SJCRH30 (cell line): Measurements from ENCODE around the gene ZSCAN4. TPM values are rescaled to one million over a fixed set of nuclear protein-coding genes. Genes with fewer than 3 reads are reported as not detected.
A peak's percentile ranks its signal among the peaks of the same experiment; 100 is the strongest.

Experiments used
- DNase-seq, 2 experiments: peaks; one replicate each; pipeline ENCODE4 v3.0.0-alpha.2; 2015 to 2020
- H3K27ac ChIP-seq: fragments of 250-450 bp; sonication (Bioruptor Pico); 2 replicates; pipeline ENCODE4 v1.5.1; 2020; ENCODE audit warnings: mild to moderate bottlenecking, moderate library complexity
- H3K27me3 ChIP-seq: fragments of 250-450 bp; sonication (Bioruptor Pico); 2 replicates; pipeline ENCODE4 v1.5.1; 2020; ENCODE audit warnings: mild to moderate bottlenecking, moderate library complexity
- H3K36me3 ChIP-seq: fragments of 250-450 bp; sonication (Bioruptor Pico); 2 replicates; pipeline ENCODE4 v1.5.1; 2020; ENCODE audit warnings: mild to moderate bottlenecking, moderate library complexity
- H3K4me1 ChIP-seq: fragments of 250-450 bp; sonication (Bioruptor Pico); 2 replicates; pipeline ENCODE4 v1.5.1; 2020; ENCODE audit warnings: mild to moderate bottlenecking, moderate library complexity
- H3K4me3 ChIP-seq: fragments of 250-450 bp; sonication (Bioruptor Pico); 2 replicates; pipeline ENCODE4 v1.5.1; 2020; ENCODE audit warnings: mild to moderate bottlenecking, moderate library complexity
- H3K9me3 ChIP-seq: fragments of 250-450 bp; sonication (Bioruptor Pico); replicated peaks from 2 replicates; pipeline ENCODE4 v1.5.1; 2020; ENCODE audit warnings: mild to moderate bottlenecking, moderate library complexity
- total RNA-seq: library from RNA; depleted of rRNA; stranded (reverse); fragments of >200 nt; shearing (Covaris generic); gene quantifications from 2 replicates; pipeline ENCODE4 v1.2.3, GENCODE V29; 2014; rRNA removed

Gene ZSCAN4, protein sequence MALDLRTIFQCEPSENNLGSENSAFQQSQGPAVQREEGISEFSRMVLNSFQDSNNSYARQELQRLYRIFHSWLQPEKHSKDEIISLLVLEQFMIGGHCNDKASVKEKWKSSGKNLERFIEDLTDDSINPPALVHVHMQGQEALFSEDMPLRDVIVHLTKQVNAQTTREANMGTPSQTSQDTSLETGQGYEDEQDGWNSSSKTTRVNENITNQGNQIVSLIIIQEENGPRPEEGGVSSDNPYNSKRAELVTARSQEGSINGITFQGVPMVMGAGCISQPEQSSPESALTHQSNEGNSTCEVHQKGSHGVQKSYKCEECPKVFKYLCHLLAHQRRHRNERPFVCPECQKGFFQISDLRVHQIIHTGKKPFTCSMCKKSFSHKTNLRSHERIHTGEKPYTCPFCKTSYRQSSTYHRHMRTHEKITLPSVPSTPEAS
- not detected in 2 replicates for total RNA-seq

DNA sequence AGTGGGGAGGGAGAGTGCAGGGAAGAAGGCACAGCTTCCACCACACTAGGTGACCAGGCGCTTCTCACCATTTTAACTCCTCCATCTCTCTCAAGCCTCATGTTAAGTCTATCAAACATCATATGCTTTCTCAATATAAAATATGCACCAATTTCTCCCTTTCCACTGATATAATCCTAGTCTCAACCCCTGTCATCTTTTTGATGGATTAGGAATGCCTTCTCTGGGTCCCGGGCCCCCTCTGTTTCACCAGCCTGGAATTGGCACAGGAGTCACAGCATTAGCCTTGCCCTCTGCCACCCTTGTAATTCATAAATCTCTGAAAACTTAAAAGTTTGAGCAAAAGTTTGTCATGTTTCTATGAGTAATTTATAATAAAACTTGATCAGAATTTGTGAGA, at the start of gene ZSCAN4:
TSS of gene ZSCAN4 (plus strand) at position 301 of the 400 bp plus-strand sequence. CDS start 7,211 bp downstream, outside the sequence.
- no peak for DNase-seq
- Histone ChIP-seq H3K27ac (no peak within 1 kb of the TSS), H3K4me1 (peaks cover 5% of the 10 kb centered on the region; the same call in 1 of the 2 replicates)

DNA sequence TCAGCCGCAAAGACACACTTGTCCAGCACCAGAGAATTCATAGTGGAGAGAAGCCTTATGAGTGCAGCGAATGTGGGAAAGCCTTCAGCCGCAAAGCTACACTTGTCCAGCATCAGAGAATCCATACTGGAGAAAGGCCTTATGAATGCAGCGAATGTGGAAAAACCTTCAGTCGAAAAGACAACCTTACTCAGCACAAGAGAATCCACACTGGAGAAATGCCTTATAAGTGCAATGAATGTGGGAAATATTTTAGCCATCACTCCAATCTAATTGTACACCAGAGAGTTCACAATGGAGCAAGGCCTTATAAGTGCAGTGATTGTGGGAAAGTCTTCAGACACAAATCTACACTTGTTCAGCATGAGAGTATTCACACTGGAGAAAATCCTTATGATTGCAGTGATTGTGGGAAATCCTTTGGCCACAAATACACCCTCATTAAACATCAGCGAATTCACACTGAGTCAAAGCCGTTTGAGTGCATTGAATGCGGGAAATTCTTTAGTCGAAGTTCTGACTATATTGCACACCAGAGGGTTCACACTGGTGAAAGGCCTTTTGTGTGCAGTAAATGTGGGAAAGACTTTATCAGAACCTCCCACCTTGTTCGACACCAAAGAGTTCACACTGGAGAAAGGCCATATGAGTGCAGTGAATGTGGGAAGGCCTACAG, 47.9 kb upstream of the ZSCAN4 start:
- Histone ChIP-seq H3K4me3 (no peak overlapping the region), H3K27ac (no peak overlapping the region), H3K36me3 (peaks cover 93% of the 10 kb centered on the region), H3K9me3 (peaks cover 60% of the 10 kb centered on the region), H3K4me1 (no peaks in the 10 kb centered on the region), H3K27me3 (no peaks in the 10 kb centered on the region)
- DNase-seq: peak in 1 of 2 experiments; percentile 24

More for the DNA sequence above, at the start of gene ZSCAN4:
- no peaks in the 10 kb centered on the region for H3K27me3 ChIP-seq
- no peak within 1 kb of the TSS for H3K4me3 ChIP-seq
- no peaks in the 10 kb centered on the region for H3K9me3 ChIP-seq
- no peaks in the 10 kb centered on the region for H3K36me3 ChIP-seq

DNA sequence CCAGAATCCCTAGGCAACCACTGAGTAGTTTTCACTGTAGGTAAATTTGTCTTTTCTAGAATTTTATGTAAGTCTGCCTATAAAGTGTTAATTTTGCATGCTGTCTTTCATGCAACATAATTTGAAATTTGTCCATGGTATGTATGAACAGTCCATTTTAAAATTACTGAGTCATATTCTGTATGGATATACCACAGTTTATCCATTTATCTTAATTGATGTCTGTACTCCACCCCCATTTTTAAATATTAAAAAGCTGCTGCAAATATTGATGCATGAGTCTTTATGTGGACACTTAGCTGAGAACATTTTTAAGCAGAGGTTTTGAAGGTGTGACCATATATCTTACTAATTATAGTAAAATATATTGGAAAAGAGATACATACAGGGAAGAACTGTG, 45.6 kb upstream of the ZSCAN4 start:
- no peak for DNase-seq

DNA sequence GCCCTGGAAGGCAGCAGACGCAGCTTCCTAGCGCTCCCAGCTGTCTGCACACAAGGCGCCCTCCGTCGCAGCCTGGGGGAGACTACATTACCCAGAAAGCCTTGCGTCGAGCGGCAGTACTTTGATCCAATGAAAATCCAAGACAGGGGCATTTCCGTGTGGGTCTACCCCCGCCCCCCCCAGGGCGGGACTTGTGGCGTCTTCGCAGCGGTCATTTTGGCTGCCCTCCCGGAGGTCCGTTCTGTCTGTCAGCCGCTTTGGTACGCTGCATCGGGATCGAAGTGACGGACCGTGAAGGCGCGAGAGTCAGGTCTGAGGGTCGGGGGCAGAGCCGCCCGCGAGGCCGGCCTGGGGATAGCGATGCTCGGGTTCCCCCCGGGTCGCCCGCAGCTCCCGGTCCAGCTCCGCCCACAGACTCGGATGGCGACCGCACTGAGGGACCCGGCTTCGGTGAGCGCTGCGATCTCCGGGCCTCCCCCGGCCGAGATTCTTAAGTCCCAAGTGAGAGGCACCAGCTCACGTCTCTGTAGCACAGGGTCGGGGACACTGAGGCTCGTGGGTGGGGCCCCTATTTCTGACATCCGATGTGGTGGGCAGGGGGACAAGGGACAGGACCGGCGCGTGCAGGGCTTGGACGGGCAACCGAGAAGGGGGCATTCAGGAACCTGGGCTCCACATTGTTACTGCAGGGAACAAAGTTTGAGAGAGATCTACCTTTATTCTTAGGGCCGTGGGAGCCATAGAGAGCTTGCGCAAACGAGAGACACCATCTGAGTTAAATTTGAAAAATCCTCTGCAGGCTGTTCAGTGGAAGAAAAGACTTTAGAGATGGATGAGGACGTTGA, 35.5 kb upstream of the ZSCAN4 start, which contains the start of gene ZNF211:
TSS of gene ZNF211 (plus strand) at position 182 of the 845 bp plus-strand sequence. CDS start at position 361, 179 bp downstream.
- H3K9me3 ChIP-seq: peaks cover 12% of the 10 kb centered on the region
- H3K27ac ChIP-seq: peak within 1 kb of the TSS; percentile 32
- H3K4me1 ChIP-seq: no peaks in the 10 kb centered on the region
- no peaks in the 10 kb centered on the region for H3K27me3 ChIP-seq
- peaks cover 30% of the 10 kb centered on the region for H3K36me3 ChIP-seq
- peak within 1 kb of the TSS; percentile 77 for H3K4me3 ChIP-seq
- peak; percentile 93 to 96 for DNase-seq

More for the DNA sequence above, 45.6 kb upstream of the ZSCAN4 start:
- H3K27ac ChIP-seq: no peak overlapping the region
- H3K9me3 ChIP-seq: peaks cover 42% of the 10 kb centered on the region
- H3K4me1 ChIP-seq: no peaks in the 10 kb centered on the region
- H3K27me3 ChIP-seq: no peaks in the 10 kb centered on the region
- H3K36me3 ChIP-seq: peaks cover 70% of the 10 kb centered on the region
- no peak overlapping the region for H3K4me3 ChIP-seq

DNA sequence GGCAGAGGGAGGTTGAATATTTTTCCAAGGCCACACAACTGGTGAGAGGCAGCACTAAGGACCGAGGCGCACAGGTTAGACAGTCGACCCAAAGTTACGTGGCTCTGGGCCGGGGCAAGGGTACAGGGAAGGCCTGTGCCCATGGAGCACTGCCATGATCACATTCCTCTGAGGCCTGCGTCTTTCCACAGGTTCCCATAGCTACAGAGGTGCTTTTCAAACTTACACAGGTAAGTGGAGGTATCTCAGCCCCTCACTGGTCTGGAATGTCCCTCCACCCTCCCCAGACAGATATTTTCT, 35.0 kb upstream of the ZSCAN4 start:
- Histone ChIP-seq H3K4me3 (peak overlapping the region; percentile 77), H3K9me3 (peaks cover 17% of the 10 kb centered on the region), H3K27ac (no peak overlapping the region), H3K4me1 (no peaks in the 10 kb centered on the region), H3K36me3 (peaks cover 33% of the 10 kb centered on the region), H3K27me3 (no peaks in the 10 kb centered on the region)
- DNase-seq: no peak

DNA sequence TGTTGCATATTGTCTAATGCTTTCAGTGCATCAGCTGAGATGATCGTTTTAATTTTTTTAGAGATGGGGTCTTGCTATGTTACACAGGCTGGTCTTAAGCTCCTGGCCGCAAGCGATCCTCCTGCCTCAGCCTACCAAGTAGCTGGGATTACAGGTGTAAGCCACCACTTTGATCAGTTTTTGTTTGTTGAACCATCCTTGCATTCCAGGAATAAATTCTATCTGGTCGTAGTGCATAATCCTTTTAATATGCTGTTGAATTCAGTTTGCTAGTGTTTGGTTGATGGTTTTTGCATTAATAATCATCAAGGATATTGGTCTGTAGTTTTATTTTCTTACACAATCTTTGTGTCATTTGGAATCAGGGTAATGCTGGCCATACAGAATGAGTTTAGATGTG, 31.4 kb upstream of the ZSCAN4 start:
- Histone ChIP-seq H3K36me3 (peaks cover 66% of the 10 kb centered on the region), H3K9me3 (peaks cover 31% of the 10 kb centered on the region), H3K27me3 (no peaks in the 10 kb centered on the region), H3K4me1 (no peaks in the 10 kb centered on the region), H3K27ac (no peak overlapping the region), H3K4me3 (no peak overlapping the region)
- no peak for DNase-seq

DNA sequence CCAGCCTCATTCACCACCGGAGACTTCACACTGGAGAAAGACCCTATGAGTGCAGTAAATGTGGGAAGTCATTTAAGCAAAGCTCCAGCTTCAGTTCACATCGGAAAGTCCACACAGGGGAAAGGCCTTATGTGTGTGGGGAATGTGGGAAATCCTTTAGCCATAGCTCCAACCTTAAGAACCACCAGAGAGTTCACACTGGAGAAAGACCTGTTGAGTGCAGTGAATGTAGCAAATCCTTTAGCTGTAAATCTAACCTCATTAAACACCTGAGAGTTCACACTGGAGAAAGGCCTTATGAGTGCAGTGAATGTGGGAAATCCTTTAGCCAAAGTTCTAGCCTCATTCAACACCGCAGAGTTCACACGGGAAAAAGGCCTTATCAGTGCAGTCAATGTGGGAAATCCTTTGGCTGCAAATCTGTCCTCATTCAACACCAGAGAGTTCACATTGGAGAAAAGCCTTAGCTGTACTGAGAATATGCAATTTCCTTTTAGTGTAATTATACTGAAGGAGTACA, 27.0 kb upstream of the ZSCAN4 start:
- H3K4me3 ChIP-seq: no peak overlapping the region
- H3K27ac ChIP-seq: no peak overlapping the region
- peaks cover 29% of the 10 kb centered on the region for H3K9me3 ChIP-seq
- H3K4me1 ChIP-seq: no peaks in the 10 kb centered on the region
- peaks cover 61% of the 10 kb centered on the region for H3K36me3 ChIP-seq
- DNase-seq: no peak
- no peaks in the 10 kb centered on the region for H3K27me3 ChIP-seq

DNA sequence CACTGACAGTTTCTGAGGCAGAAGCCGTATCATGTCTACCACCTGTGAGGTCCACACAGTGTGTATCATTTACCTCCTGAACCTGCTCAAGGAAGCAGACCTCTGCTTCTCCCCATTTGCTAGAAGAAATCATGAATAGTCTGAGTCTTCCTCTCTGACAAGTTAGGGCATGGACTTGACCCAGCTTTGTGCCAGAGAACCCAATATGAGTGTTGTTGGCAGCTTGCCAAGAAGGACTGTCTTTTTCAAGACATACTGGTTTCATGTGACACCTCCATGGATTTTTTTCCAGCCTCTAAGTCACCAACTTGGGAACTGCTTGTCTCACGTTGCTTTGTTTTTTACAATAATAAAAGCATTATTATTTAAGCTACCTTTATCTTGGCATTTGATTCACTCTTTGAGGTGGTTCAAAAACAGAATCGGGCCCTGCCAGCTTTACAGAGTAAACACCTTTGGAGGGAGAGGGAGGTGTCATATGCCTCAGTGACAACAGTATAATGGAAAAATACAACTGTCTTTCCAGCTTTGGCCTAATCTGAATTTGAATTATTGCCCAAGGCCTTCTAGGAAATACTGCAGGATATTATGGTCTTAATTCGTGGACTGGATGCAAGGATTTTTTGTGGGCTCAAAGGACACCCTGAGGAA, 26.2 kb upstream of the ZSCAN4 start:
- no peak overlapping the region for H3K4me3 ChIP-seq
- no peaks in the 10 kb centered on the region for H3K27me3 ChIP-seq
- no peaks in the 10 kb centered on the region for H3K4me1 ChIP-seq
- peak in 1 of 2 experiments; percentile 32 for DNase-seq
- H3K9me3 ChIP-seq: peaks cover 24% of the 10 kb centered on the region
- H3K36me3 ChIP-seq: peaks cover 53% of the 10 kb centered on the region
- no peak overlapping the region for H3K27ac ChIP-seq

DNA sequence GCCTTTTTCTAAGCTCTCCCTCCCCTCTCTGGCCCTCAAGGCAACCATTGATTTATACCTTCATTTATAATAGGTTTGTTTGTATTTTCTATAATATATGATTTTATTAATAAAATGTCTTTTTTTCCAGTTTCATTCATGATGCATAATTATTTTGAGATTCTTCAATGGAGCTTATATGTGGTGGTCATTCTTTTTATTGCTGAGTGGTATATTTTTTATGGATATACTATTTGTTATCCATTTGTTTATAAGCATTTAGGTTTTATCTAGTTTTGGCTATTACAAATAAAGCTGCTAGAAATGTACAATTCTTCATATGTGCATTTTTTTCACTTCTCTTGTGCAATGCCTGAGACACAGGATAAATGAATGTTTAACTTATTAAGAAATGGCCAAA, 25.0 kb upstream of the ZSCAN4 start:
- Histone ChIP-seq H3K27me3 (no peaks in the 10 kb centered on the region), H3K4me1 (no peaks in the 10 kb centered on the region), H3K9me3 (peaks cover 18% of the 10 kb centered on the region), H3K4me3 (no peak overlapping the region), H3K36me3 (peaks cover 49% of the 10 kb centered on the region), H3K27ac (no peak overlapping the region)
- no peak for DNase-seq

DNA sequence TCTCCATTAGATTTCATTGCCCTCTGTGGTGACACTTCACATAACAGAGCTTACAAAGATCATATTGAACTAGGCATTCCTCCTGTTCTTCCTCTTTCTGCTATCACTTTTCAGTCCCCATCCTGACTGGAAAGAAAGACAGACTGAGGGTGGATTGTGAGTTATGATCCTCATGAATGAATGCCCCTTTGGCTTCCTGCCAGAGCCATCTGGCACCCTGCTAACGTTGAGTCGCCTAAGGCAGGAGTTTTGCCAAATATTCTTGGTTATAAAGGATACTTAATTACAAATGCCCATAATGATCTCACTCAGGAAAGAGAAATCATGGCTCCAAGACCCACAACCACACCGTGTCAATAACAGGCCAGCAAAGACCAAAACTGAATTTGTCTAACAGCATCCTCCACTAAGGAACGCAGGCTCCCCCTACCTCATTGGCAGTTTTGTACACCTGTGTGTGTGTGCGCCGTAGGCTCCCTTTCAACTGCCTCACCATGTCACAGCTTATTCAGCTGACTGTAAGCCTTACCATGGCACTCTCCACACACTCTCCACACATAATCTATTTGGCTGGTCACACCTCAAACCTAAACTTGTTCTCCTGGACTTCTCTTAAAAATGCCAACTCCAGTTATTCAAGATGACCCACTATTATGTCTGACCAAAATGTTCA, 20.3 kb upstream of the ZSCAN4 start:
- DNase-seq: peak in 1 of 2 experiments; percentile 19
- Histone ChIP-seq H3K4me3 (no peak overlapping the region), H3K36me3 (peaks cover 5% of the 10 kb centered on the region), H3K27ac (no peak overlapping the region), H3K27me3 (no peaks in the 10 kb centered on the region), H3K9me3 (no peaks in the 10 kb centered on the region), H3K4me1 (peaks cover 5% of the 10 kb centered on the region; the same call in 1 of the 2 replicates)

DNA sequence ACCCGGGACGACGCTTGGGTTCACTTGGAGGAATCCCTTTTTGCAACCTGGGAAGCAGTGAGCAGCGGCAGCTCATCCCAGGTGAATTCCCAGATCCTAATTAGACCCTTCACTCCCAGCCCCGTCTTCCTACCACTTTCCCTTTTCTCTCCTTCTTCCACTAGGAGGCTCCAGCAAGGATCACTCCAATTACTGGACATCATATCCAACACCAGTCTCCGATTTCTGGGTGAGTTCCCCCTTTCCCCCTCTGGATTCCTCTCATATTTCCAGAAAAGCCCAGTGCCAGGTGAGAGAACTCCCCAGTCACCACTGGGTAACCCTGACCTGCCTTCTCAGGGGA, 17.1 kb upstream of the ZSCAN4 start:
- no peak for DNase-seq
- Histone ChIP-seq H3K36me3 (no peaks in the 10 kb centered on the region), H3K4me1 (peaks cover 5% of the 10 kb centered on the region; the same call in 1 of the 2 replicates), H3K27ac (no peak overlapping the region), H3K27me3 (no peaks in the 10 kb centered on the region), H3K4me3 (no peak overlapping the region), H3K9me3 (no peaks in the 10 kb centered on the region)

DNA sequence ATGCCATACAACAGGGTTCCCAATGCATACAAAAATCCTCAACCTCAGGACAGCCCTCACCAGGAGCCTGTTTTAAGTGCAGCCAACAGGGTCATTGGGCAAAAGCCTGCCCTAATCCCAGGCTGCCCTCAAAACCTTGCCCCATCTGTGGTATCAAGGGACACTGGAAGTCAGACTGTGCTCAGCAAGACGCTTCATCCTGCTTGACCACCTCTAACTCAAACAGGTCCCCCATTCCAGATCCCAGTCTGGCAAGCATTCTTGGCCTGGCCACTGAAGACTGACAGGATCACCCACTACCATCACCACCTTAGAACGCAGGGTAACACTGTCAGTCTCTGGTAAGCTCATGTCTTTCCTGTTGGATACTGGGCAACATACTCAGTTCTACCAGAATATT, 15.0 kb upstream of the ZSCAN4 start:
- Histone ChIP-seq H3K27me3 (no peaks in the 10 kb centered on the region), H3K4me3 (no peak overlapping the region), H3K9me3 (no peaks in the 10 kb centered on the region), H3K27ac (no peak overlapping the region), H3K4me1 (peaks cover 5% of the 10 kb centered on the region; the same call in 1 of the 2 replicates), H3K36me3 (no peaks in the 10 kb centered on the region)
- DNase-seq: no peak

DNA sequence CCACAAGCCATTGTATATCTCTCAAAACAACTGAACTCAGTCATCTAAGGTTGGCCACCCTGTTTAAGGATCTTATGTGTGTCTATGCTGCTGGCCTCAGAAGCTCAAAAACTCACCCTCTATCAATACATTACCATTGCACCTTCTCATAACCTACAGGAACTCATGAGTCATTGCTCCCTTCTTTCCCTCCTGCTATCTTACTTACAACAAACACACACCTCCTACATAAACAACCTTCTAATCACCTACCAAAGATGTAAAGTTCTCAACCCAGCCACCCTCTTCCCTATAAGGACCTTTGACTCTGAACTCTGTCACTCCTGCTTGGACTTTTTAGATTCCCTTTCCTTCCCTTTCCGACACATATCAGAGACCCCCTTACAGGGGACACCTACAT, 13.3 kb upstream of the ZSCAN4 start:
- Histone ChIP-seq H3K9me3 (no peaks in the 10 kb centered on the region), H3K4me1 (peaks cover 5% of the 10 kb centered on the region; the same call in 1 of the 2 replicates), H3K36me3 (no peaks in the 10 kb centered on the region), H3K4me3 (no peak overlapping the region), H3K27me3 (no peaks in the 10 kb centered on the region), H3K27ac (no peak overlapping the region)
- no peak for DNase-seq

DNA sequence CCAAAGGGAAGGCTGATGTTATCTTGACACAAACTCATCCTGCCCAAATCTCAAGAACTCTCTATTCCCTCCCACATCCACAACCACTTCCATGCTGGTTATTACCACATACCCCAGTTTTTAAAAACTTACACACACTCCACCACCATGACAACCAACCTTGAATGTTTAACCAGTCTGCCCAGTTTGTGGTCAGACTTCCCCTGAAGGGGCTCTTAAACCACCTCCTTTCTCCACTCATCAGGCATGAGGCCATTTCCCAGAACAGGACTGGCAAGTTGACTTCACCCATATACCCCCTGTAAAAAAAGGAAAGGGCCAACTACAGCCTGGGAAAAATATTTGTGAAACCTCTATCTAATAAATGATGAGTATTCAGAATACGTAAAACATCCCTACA, 12.4 kb upstream of the ZSCAN4 start:
- Histone ChIP-seq H3K27ac (no peak overlapping the region), H3K4me1 (peaks cover 5% of the 10 kb centered on the region; the same call in 1 of the 2 replicates), H3K4me3 (no peak overlapping the region), H3K27me3 (no peaks in the 10 kb centered on the region), H3K9me3 (no peaks in the 10 kb centered on the region), H3K36me3 (no peaks in the 10 kb centered on the region)
- DNase-seq: no peak
